ENCODE measurements around the gene CLRN3.

The CLRN3 gene

GRCh38 chr10:127899766-127900387 lies 7.1 kb upstream of the CLRN3 start:
- DNase-seq (no peak), ATAC-seq (no peak)

DNA sequence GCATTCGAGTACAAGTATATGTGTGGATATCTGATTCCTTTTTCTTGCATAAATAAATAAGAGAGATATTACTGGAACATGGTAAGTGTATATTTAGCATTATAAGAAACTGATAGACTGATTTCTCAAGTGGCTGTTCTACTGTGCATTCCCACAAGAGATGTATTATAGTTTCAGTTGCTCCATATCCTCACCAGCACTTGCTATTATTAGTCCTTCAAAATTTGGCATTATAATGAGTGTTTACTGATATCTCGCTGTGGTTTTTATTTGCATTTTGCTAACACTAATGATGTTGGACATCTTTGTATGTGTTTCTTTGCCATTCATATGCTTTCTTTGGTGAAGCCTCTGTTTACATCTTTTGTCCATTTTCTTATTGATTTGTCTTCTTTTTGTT lies 4.4 kb upstream of the CLRN3 start:
- DNase-seq (no peak), ATAC-seq (no peak)

GRCh38 chr10:127896590-127896989 lies 3.8 kb upstream of the CLRN3 start:
- no peak for DNase-seq
- ATAC-seq = no peak

DNA sequence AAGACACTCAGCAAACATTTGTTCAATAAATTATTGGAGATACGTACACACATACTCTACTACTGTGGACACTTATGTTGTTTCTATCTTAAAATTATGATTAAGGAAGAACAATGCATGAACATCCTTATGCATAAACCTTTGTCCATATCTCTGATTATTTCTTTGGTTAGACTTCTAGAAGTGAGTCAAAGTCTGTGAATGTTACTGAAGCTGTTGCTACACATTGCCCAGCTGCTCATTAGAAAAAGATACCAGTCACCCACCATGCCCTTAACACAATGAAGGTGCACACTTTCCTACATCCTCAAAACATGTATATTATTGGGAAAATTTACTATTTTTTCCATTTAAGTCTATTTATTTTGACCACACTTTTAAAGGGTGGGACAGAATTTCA lies 1.4 kb upstream of the CLRN3 start:
- no peak for ATAC-seq
- DNase-seq = no peak

DNA sequence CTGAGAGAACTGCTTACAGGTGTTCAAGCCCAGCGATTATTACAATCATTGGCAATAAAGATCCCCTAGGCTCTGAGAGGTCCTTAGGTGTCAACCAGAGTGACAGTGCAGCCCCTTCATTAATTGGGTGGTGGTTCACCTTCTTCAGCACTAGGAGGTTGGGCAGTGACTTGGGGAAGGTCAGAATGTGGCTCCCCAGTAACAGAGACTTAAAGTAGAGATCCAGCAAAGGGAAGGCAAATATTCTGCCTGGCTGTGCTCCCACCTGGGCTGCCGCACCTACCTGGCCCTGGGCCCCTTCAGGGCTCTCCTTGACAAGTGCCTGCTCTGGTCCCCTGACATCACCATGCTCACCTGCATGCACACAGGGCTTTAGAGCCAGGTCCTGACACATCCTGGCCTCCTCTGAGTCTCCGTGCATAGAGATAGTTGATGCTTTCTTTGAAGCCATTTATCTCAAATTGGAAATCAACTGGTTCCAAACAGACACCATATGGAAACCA lies 1.9 kb downstream of the CLRN3 start:
- ATAC-seq = no peak
- DNase-seq = no peak

DNA sequence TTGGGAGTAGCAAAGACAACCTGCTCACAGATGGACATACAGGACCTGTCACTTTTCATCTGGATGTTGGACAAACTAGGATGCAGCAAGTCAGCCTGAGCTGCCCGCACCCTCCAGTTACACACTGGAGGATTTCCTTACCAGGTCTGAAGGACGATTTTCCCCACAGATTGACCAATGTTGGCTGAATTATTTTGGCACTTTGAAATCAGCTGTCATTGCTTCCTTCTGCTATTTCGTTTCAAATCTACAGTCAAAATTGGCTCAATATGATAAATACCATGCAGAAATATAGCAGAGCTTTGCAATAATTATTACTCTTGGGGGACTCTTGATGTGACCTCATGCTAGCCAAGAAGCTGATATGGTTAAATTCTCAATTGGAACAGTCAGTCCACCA lies 2.5 kb downstream of the CLRN3 start:
- ATAC-seq = no peak
- no peak for DNase-seq

- no peak for DNase-seq
- ATAC-seq = no peak
These were observed 3.0 kb downstream of the CLRN3 start for GRCh38 chr10:127889605-127890195.

DNA sequence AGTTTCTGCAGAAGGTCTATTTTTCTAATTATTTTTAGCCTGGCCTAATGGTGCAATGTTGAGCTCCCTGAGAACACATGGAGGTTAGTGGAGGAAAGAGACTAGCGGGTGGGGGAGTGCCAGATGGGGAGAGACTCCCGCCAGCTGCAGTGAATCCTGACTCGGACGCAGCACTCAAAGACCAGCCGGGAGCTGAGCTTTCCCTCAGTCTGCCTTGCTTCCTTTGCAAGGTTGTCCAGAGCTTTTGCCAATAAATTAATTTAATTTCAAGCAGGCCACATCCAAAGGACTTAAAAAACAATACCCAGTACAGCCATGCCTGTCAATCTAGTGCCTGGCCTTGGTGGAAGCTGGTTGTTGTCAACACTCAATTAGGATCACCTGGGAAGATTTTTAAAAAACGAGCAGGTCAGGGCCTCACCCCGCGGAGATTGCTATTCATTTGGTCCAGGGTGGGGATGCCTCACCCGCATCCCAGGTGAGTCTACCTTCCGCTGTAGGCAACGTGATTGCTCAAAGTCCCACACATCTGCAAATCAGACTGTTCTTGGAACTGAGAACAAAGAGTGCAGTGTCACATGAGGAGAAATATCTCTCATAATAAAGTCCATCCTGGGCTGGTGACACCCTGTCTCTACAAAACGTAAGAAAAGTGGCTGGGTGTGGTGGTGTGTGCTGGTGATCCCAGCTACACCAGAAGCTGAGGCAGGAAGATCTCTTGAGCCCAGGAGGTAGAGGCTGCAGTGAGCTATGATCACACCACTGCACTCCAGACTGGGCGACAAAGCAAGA lies 4.0 kb downstream of the CLRN3 start:
- ATAC-seq (no peak), DNase-seq (no peak)

DNA sequence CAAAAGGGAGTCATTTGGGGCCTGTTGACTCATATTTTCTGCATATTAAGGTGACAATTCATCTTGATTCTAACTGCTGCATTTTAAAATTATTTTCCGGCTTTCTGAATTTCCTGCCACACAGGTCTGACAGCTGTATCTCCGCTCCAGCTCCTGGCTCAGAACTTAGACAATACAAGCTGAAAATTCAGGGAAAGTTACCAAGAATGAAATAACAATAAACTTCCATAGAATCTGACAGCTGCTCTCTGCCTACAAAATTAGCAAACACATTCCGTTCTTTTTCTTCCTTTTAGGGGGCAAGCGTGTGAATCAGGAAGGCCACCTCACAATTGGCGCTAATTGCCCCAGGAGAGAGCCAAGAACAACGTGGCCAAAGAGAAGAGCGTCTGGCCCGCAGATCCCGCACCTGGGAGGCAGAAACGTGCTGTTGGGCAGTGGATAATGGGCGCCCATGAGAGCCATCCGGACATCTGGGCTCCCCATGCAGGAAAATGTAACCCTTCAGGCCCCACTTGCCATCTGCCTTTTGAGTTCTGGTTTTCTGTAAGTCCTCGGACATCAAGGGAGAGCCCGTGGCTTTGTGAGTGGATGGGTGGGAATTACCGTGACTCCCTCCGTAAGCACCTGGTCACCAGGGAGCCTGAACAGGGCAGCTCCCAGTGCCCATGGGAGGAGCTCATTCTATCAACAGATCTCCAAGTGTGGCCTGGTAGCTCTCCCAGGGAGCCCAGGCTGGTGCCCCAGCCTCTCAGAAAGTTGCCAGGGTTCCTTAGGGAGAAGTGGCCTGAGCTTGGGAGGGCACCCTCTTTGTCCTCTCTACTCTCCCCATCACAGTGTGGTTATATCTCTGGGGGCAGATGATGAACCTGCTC lies 5.0 kb downstream of the CLRN3 start:
- no peak for ATAC-seq

GRCh38 chr10:127886371-127887051 lies 6.2 kb downstream of the CLRN3 start:
- no peak for ATAC-seq

More for the DNA sequence above, 5.0 kb downstream of the CLRN3 start:
- DNase-seq = no peak

GRCh38 chr10:127884501-127884900 lies 8.2 kb downstream of the CLRN3 start:
- ATAC-seq = no peak
- no peak for DNase-seq

More at GRCh38 chr10:127886371-127887051, 6.2 kb downstream of the CLRN3 start:
- DNase-seq = no peak

DNA sequence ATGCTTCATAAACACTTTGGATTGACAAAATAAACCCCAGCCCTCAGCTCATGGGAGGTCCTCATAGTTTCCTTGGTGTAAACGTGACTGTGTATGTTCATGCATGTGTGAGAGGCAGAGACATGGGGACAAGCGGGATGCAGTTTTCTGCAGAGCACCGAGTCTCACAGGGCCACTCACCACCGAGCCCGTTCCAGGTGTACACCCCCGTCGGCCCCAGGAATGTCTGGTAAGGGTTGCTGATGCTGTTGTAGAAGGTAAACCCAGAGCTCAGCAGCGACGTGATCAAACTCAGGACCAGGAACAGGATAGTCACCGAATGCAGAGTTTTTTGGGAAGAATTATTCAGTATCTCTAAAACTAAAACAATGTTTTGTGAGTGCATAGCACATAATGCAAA lies 9.2 kb downstream of the CLRN3 start:
- ATAC-seq = no peak
- DNase-seq = no peak

DNA sequence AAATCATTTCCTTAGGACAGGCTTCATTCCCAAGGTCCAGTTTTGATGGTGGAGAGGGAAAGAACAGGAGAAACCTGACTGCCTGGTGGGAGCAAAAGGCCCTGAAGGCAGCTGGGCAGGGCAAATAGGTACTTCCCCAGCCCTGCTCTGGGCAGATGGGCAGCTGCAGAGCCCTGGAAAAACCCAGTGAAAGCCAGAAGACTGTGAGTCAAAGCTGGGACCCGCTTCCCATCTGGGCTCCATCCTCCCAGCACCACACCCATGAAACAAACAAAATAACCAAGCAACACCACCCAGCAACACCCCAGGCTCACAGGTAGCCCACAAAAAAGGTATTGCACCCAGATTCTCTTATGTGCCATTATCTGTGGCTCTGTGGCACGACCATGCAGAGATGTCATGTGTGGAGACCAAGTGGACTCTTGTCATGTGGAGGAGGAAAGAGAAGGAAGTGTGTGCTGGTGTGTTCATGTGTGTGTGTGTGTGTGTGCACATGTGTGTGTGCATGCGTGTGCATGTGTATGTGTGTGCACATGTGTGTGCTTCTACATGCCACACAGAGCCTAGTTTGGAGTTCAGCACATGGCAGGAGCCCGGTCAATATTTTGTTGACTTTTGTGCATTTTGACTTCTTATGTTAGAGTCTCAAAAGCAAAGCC lies 9.8 kb downstream of the CLRN3 start:
- ATAC-seq = no peak
- DNase-seq = no peak

DNA sequence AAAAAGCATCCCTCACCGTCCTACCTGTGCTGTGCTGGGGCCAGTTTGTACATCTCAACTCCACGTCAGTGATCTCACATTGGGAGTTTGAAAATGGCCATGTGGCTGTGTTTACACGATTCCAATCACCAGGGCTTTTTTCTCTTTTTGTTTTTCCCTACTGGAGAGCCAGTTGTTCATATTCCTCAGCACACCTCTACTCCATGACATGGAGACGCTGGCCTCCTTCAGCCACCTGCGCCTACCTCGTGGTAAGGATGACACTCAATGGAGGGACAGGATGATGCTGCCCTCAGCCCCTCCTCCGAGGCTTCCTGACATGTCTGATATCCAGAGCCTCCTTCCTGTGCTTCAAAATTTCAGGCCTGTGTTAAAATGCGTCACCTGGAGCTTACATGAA lies 10.3 kb downstream of the CLRN3 start:
- ATAC-seq (no peak), DNase-seq (no peak)

- ATAC-seq (no peak), DNase-seq (no peak)
These were observed 11.5 kb downstream of the CLRN3 start for GRCh38 chr10:127881262-127881661.

DNA sequence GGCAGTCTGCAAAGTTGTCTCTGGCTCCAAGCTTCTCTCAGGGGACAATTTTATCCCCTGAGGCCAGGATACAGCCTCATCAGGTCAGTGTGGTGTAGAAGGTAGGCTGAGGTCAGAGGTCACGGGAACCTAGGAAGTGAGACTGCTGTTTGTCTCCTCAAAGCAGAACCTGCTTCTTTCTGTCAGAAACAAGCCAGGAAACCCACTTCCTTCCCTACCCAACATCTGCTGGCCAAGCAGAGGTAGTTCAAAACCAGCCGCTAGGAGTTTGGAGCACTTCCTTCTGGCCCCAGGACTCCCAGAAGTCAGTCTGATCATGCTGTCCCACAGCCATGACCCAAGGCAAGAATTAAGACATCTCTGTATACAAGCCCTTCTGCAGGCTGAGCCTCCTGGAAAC lies 12.2 kb downstream of the CLRN3 start:
- DNase-seq (no peak), ATAC-seq (no peak)

DNA sequence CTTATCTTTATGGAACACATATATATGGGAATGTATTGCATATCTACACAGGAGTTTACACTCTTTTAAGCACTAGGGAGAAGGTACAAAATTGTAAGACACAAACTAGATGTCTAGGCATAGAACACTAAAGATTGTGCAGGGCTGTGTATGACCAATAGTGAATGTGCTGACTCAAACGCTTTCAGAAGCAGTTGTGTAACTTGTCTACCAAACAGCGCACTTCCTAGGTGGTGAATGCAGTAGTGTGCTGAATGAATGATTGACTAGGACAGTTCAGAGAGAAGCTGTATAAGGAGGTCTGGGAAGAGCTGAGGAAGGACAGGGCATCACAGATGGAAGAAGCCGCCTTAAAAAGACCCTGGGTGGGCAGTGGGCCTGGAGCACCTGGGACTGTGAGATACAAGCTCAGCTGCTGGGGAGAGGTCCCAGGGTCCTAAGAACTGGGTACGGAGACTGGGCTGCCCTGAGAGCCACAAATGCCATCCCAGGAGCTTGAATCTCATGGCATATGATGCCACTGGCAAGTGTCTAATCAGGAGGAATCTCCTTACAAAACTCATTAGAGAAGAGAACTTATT lies 14.2 kb downstream of the CLRN3 start:
- no peak for ATAC-seq
- no peak for DNase-seq

DNA sequence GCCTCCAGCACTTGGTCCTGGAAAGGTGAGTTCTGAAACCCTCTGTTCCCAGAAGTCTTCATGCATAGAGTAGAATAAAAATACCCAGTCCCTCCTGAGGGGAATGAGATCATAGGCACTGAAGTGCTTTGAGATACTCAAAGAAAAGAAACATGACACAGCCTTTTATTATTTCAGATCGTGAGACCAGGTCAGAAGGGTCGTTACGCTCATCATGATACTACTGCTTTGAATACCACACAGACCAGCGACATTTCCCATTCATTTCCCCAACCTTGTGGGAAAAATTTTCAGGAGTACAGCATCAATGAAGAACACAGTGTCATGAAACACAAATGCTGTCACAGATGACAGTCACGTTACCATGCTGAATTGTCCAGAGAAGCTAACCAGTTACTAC lies 15.0 kb downstream of the CLRN3 start:
- ATAC-seq (no peak), DNase-seq (no peak)

DNA sequence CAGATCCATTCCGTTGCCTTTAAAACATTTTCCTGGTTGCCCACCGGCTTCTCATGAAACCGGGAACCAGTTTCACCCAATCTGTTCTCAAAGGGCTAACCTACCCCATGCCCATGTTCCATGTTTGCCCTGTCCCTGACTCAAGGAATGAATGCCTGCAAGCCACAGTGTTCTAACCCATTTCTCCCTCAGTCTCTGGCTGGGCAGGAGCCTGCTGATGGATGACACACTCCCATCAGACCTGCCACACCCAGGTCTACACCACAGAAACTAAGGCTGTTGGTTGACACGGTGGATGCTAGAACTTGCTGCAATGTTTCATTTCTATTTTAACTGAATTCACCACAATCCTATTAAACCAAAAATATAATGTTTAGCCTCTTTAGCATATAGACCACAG lies 15.6 kb downstream of the CLRN3 start:
- DNase-seq (no peak), ATAC-seq (no peak)

DNA sequence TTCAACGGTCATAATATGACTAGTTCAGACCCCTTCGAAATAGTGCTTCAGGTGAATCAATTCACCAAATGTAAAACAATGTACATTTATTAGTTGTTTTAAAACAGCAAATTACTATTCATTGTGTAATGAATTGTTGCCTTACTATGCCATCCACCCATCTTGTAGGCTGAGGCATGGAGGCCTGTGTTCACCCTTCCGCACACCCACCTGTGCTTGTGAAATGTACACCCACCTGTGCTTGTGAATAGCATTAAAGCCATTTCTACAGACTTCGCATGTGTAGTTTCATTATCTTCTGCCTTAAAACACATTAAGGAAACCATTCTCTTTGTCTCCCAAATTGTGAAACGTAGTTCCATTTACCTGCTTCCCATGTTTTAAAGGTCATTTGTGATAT lies 16.8 kb downstream of the CLRN3 start:
- ATAC-seq = no peak
- no peak for DNase-seq

GRCh38 chr10:127875449-127875765 lies 17.3 kb downstream of the CLRN3 start:
- ATAC-seq (no peak), DNase-seq (no peak)
